ENCODE results near the gene GORAB. TPM values are rescaled to one million over a fixed set of nuclear protein-coding genes. Genes with fewer than 3 reads are reported as not detected.
A peak's percentile ranks its signal among the peaks of the same experiment; 100 is the strongest.

The GORAB gene
- total RNA-seq, 1 donor from 2014 or later, result 11.2 TPM

- Mint-ChIP-seq H3K4me1 (ENCODE audit: low read depth, unreplicated experiment) (peaks cover 10% of the 10 kb centered on the region), H3K27me3 (ENCODE audit: low read depth, unreplicated experiment) (no peaks in the 10 kb centered on the region), H3K36me3 (ENCODE audit: low read depth, unreplicated experiment) (no peaks in the 10 kb centered on the region), H3K9me3 (ENCODE audit: unreplicated experiment) (peaks cover 2% of the 10 kb centered on the region), H3K27ac (ENCODE audit: unreplicated experiment) (no peak overlapping the region), H3K4me3 (ENCODE audit: unreplicated experiment) (no peak overlapping the region)
- Histone ChIP-seq H3K9ac (ENCODE audit: low read length) (no peak overlapping the region), H3K4me3 (ENCODE audit: insufficient read depth, low read depth, low read length) (no peak overlapping the region), H3K27ac (ENCODE audit: low read depth, low read length) (no peak overlapping the region), H3K79me2 (ENCODE audit: insufficient read depth, low read length) (no peaks in the 10 kb centered on the region), H3K4me2 (ENCODE audit: low read length) (no peak overlapping the region), H4K20me1 (ENCODE audit: insufficient read depth, low read length) (no peaks in the 10 kb centered on the region), H3K27me3 (ENCODE audit: insufficient read depth, low read length) (no peaks in the 10 kb centered on the region), H3K9me3 (ENCODE audit: insufficient read depth, low read depth, low read length) (no peaks in the 10 kb centered on the region), H3K4me1 (ENCODE audit: insufficient read depth, low read length) (peaks cover 5% of the 10 kb centered on the region), H2AFZ (ENCODE audit: low read depth, low read length) (no peak overlapping the region), H3K36me3 (ENCODE audit: insufficient read depth, low read length) (no peaks in the 10 kb centered on the region)
- DNase-seq (ENCODE audit: low read depth) (no peak), FAIRE-seq (no peak)
- TF ChIP-seq CTCF (IDR thresholded peaks at IDR 0.05; ENCODE audit: insufficient read depth, low read depth, low read length) (no peak), EZH2 (IDR thresholded peaks at IDR 0.05; ENCODE audit: insufficient read depth, low read length) (no peak)
Observed at GRCh38 chr1:170518185-170518834, 13.7 kb upstream of the GORAB start.

GRCh38 chr1:170518965-170519364 is 13.0 kb upstream of the GORAB start:
- H3K27me3 ChIP-seq (ENCODE audit: insufficient read depth, low read length), result no peaks in the 10 kb centered on the region
- no peaks in the 10 kb centered on the region for H3K36me3 Mint-ChIP-seq (ENCODE audit: low read depth, unreplicated experiment)
- H3K4me3 Mint-ChIP-seq (ENCODE audit: unreplicated experiment), result no peak overlapping the region
- H3K4me1 ChIP-seq (ENCODE audit: insufficient read depth, low read length), result peaks cover 5% of the 10 kb centered on the region
- no peak overlapping the region for H3K4me3 ChIP-seq (ENCODE audit: insufficient read depth, low read depth, low read length)
- no peaks in the 10 kb centered on the region for H3K36me3 ChIP-seq (ENCODE audit: insufficient read depth, low read length)
- no peaks in the 10 kb centered on the region for H3K9me3 ChIP-seq (ENCODE audit: insufficient read depth, low read depth, low read length)
- H3K27ac Mint-ChIP-seq (ENCODE audit: unreplicated experiment), result no peak overlapping the region
- DNase-seq (ENCODE audit: low read depth) (no peak), FAIRE-seq (no peak)
- H3K4me1 Mint-ChIP-seq (ENCODE audit: low read depth, unreplicated experiment), result peaks cover 10% of the 10 kb centered on the region
- no peak overlapping the region for H2AFZ ChIP-seq (ENCODE audit: low read depth, low read length)
- no peak overlapping the region for H3K9ac ChIP-seq (ENCODE audit: low read length)
- H4K20me1 ChIP-seq (ENCODE audit: insufficient read depth, low read length), result no peaks in the 10 kb centered on the region
- no peaks in the 10 kb centered on the region for H3K79me2 ChIP-seq (ENCODE audit: insufficient read depth, low read length)
- no peak for TF ChIP-seq CTCF (IDR thresholded peaks at IDR 0.05; ENCODE audit: insufficient read depth, low read depth, low read length)
- TF ChIP-seq EZH2 (IDR thresholded peaks at IDR 0.05; ENCODE audit: insufficient read depth, low read length), result no peak
- H3K9me3 Mint-ChIP-seq (ENCODE audit: unreplicated experiment), result peaks cover 2% of the 10 kb centered on the region
- H3K4me2 ChIP-seq (ENCODE audit: low read length), result no peak overlapping the region
- H3K27ac ChIP-seq (ENCODE audit: low read depth, low read length), result no peak overlapping the region
- H3K27me3 Mint-ChIP-seq (ENCODE audit: low read depth, unreplicated experiment), result no peaks in the 10 kb centered on the region

GRCh38 chr1:170520601-170521000 is 11.4 kb upstream of the GORAB start:
- peaks cover 2% of the 10 kb centered on the region for H3K9me3 Mint-ChIP-seq (ENCODE audit: unreplicated experiment)
- TF ChIP-seq CTCF (IDR thresholded peaks at IDR 0.05; ENCODE audit: insufficient read depth, low read depth, low read length), result no peak
- TF ChIP-seq EZH2 (IDR thresholded peaks at IDR 0.05; ENCODE audit: insufficient read depth, low read length), result no peak
- Histone ChIP-seq H3K27me3 (ENCODE audit: insufficient read depth, low read length) (no peaks in the 10 kb centered on the region), H4K20me1 (ENCODE audit: insufficient read depth, low read length) (no peaks in the 10 kb centered on the region), H3K9me3 (ENCODE audit: insufficient read depth, low read depth, low read length) (no peaks in the 10 kb centered on the region), H3K27ac (ENCODE audit: low read depth, low read length) (no peak overlapping the region), H3K79me2 (ENCODE audit: insufficient read depth, low read length) (no peaks in the 10 kb centered on the region), H3K9ac (ENCODE audit: low read length) (no peak overlapping the region), H2AFZ (ENCODE audit: low read depth, low read length) (no peak overlapping the region), H3K4me3 (ENCODE audit: insufficient read depth, low read depth, low read length) (no peak overlapping the region), H3K4me2 (ENCODE audit: low read length) (peak overlapping the region; percentile 21), H3K36me3 (ENCODE audit: insufficient read depth, low read length) (no peaks in the 10 kb centered on the region), H3K4me1 (ENCODE audit: insufficient read depth, low read length) (peaks cover 5% of the 10 kb centered on the region)
- no peak for FAIRE-seq
- H3K36me3 Mint-ChIP-seq (ENCODE audit: low read depth, unreplicated experiment), result no peaks in the 10 kb centered on the region
- H3K4me1 Mint-ChIP-seq (ENCODE audit: low read depth, unreplicated experiment), result peaks cover 10% of the 10 kb centered on the region
- H3K27me3 Mint-ChIP-seq (ENCODE audit: low read depth, unreplicated experiment), result no peaks in the 10 kb centered on the region
- DNase-seq (ENCODE audit: low read depth), result no peak
- no peak overlapping the region for H3K4me3 Mint-ChIP-seq (ENCODE audit: unreplicated experiment)
- H3K27ac Mint-ChIP-seq (ENCODE audit: unreplicated experiment), result no peak overlapping the region

All from astrocyte (in vitro differentiated cells and primary cell).